ENCODE measurements around the gene TBC1D3H.
"Not testable (repeated sequence)": the region's sequence is repeated elsewhere in the genome, so short reads cannot be mapped to it uniquely, and the experiment has no call there.

The TBC1D3H gene

GRCh38 chr17:36388385-36389245 lies at the start of gene TBC1D3H:
TSS of gene TBC1D3H (minus strand) at chr17:36388435. CDS start at chr17:36386895, 1,540 bp downstream.
- DNase-seq (ENCODE audit: low read depth), result not testable (repeated sequence)

- DNase-seq (ENCODE audit: low read depth), result not testable (repeated sequence)
These were observed 40.7 kb upstream of the TBC1D3H start for GRCh38 chr17:36428891-36429290.

- DNase-seq (ENCODE audit: low read depth), result not testable (repeated sequence)
These were observed 27.1 kb upstream of the TBC1D3H start for GRCh38 chr17:36415180-36415941.

GRCh38 chr17:36390943-36391645 lies 2.9 kb upstream of the TBC1D3H start:
- not testable (repeated sequence) for DNase-seq (ENCODE audit: low read depth)

- not testable (repeated sequence) for DNase-seq (ENCODE audit: low read depth)
These were observed 12.3 kb downstream of the TBC1D3H start for GRCh38 chr17:36375938-36376337.

- DNase-seq (ENCODE audit: low read depth), result not testable (repeated sequence)
These were observed 25.7 kb downstream of the TBC1D3H start for GRCh38 chr17:36362496-36362895.
